GM23338 (cell line): ENCODE data around the gene APBB1IP.

Experiments
- CREB1 ChIP-seq: fragments of 250-450 bp; sonication (Bioruptor Pico); IDR thresholded peaks from 2 replicates; pipeline ENCODE4 v1.5.0; 2020; ENCODE audit warnings: low read depth, mild to moderate bottlenecking, moderate library complexity
- CTCF ChIP-seq, 2 experiments: fragments of 200-600 bp in 1 of 2; sonication (generic) in 1 of 2; conservative IDR thresholded peaks; 2 replicates each; pipeline versions ENCODE4 v1.5.1 to v1.6.1; 2016 to 2017; ENCODE audit warnings: antibody characterized with exemption in 2 of 2, low read depth in 2 of 2, mild to moderate bottlenecking in 2 of 2, moderate library complexity in 1 of 2
- ETS1 ChIP-seq: IDR thresholded peaks from 2 replicates; pipeline ENCODE4 v1.6.1; 2016; ENCODE audit warnings: antibody characterized with exemption
- EZH2 ChIP-seq: fragments of 200-600 bp; sonication (generic); IDR thresholded peaks from one replicate; pipeline ENCODE4 v1.8.0; 2017; ENCODE audit warnings: antibody characterized with exemption, mild to moderate bottlenecking, low read depth; ENCODE audit not compliant: unreplicated experiment
- EZH2phosphoT487 ChIP-seq: fragments of 200-600 bp; sonication (generic); IDR thresholded peaks from one replicate; pipeline ENCODE4 v1.8.1; 2018; ENCODE audit warnings: antibody characterized with exemption; ENCODE audit not compliant: unreplicated experiment
- JUNB ChIP-seq: IDR thresholded peaks from one replicate; pipeline ENCODE4 v1.6.1; 2016; ENCODE audit warnings: antibody characterized with exemption; ENCODE audit not compliant: unreplicated experiment
- POLR2AphosphoS5 ChIP-seq: IDR thresholded peaks from 2 replicates; pipeline ENCODE4 v1.6.1; 2016; ENCODE audit warnings: antibody characterized with exemption, low read depth
- REST ChIP-seq: IDR thresholded peaks from one replicate; pipeline ENCODE4 v1.6.1; 2018; ENCODE audit warnings: antibody characterized with exemption; ENCODE audit not compliant: unreplicated experiment
- STAT1 ChIP-seq: IDR thresholded peaks from one replicate; pipeline ENCODE4 v1.6.1; 2016; ENCODE audit warnings: antibody characterized with exemption; ENCODE audit not compliant: unreplicated experiment

DNA sequence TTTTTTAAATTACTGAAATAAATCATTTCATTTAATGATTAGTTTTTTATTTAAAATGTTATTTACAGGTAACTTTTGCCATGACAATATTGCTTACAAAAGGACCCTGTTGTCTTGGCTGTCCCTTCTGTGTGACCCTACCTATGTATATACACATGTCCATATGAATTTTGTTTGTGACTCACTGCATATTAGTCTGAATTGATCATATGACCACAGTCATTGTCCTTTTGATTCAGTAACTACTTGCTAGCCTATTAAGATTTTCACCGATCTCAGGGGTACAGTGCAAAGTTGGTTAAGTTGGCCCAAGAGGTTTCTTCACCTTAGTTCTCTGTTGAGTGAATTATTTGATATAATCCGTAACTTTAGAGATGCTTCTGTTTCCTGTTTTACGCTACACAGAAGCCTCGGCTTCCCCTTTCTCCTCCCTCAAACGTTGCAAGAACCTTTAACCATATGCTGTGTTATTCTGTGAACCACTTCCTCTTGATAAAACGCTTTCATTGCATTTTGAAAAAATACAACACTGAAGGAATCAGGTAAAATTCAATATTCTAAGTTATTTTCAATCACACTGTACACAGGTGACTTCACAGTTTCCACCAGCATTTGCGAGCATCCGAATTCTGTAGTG is 43.9 kb downstream of the APBB1IP start:
- no peak for TF ChIP-seq EZH2phosphoT487
- TF ChIP-seq REST: no peak
- TF ChIP-seq CTCF (conservative IDR thresholded peaks at IDR 0.05; ENCODE audit: low read depth in 2 of 2): no peak
- no peak for TF ChIP-seq POLR2AphosphoS5
- TF ChIP-seq EZH2: no peak
- TF ChIP-seq ETS1: no peak
- no peak for TF ChIP-seq STAT1
- no peak for TF ChIP-seq JUNB
- TF ChIP-seq CREB1 (CRISPR knock-in tag): no peak
